HepG2 (cell line): ENCODE results near the gene KISS1R. TPM values are rescaled to one million over a fixed set of nuclear protein-coding genes. Genes with fewer than 3 reads are reported as not detected.

Experiments used
- ATF7-NPFF ChIP-seq: sonication (generic); formaldehyde crosslinking; IDR thresholded peaks from 2 replicates; pipeline ENCODE4 v1.8.1; 2023; ENCODE audit warnings: mild to moderate bottlenecking, low read depth, missing genetic modification reagents, moderate library complexity
- BORCS8-MEF2B ChIP-seq: sonication (generic); formaldehyde crosslinking; IDR thresholded peaks from 2 replicates; pipeline ENCODE4 v1.8.0; 2022; ENCODE audit warnings: mild to moderate bottlenecking, missing genetic modification reagents
- HNF4A ChIP-seq: sonication (generic); formaldehyde crosslinking; IDR thresholded peaks from 2 replicates; pipeline ENCODE4 v1.4.0; 2020; ENCODE audit warnings: missing genetic modification reagents
- HOXA7 ChIP-seq: sonication (generic); formaldehyde crosslinking; IDR thresholded peaks from 2 replicates; pipeline ENCODE4 v1.8.1; 2022; ENCODE audit warnings: mild to moderate bottlenecking, missing genetic modification reagents, moderate library complexity
- NCOA2 ChIP-seq: sonication (generic); formaldehyde crosslinking; IDR thresholded peaks from 2 replicates; pipeline ENCODE4 v1.8.0; 2022; ENCODE audit warnings: inconsistent platforms
- RBM39 ChIP-seq: fragments of 200-400 bp; formaldehyde crosslinking; IDR thresholded peaks from one replicate; pipeline ENCODE4 v1.6.1; 2018; ENCODE audit warnings: antibody characterized with exemption, mild to moderate bottlenecking, low read depth, low read length; ENCODE audit not compliant: poor library complexity, severe bottlenecking
- ZMYM4 ChIP-seq: sonication (generic); formaldehyde crosslinking; IDR thresholded peaks from 2 replicates; pipeline ENCODE4 v1.8.1; 2023; ENCODE audit warnings: mild to moderate bottlenecking, missing genetic modification reagents
- ZNF10 ChIP-seq: sonication (generic); formaldehyde crosslinking; IDR thresholded peaks from 2 replicates; pipeline ENCODE4 v1.4.0; 2020; ENCODE audit warnings: mild to moderate bottlenecking, low read depth, missing genetic modification reagents, borderline replicate concordance
- ZNF224 ChIP-seq: sonication (generic); formaldehyde crosslinking; IDR thresholded peaks from 2 replicates; pipeline ENCODE4 v1.5.0; 2020; ENCODE audit warnings: mild to moderate bottlenecking, missing genetic modification reagents
- ZNF34 ChIP-seq: sonication (generic); formaldehyde crosslinking; IDR thresholded peaks from 2 replicates; pipeline ENCODE4 v1.4.0; 2020; ENCODE audit warnings: mild to moderate bottlenecking, missing genetic modification reagents, borderline replicate concordance
- ZNF792 ChIP-seq: IDR thresholded peaks from 2 replicates; pipeline ENCODE4 v1.6.1; 2016
- polyA plus RNA-seq, 8 experiments: library from polyadenylated mRNA; depleted of rRNA in 3 of 8; stranded (reverse) in 7 of 8; unstranded in 1 of 8; fragments of >200 nt; fragmentation: Illumina TruSeq in 4 of 8; extraction: Trizol in 4 of 8; gene quantifications; 2 replicates each; pipeline versions ENCODE4 v1.2.1 to v1.2.3, GENCODE V29; 2011 to 2016; ENCODE audit warnings: low read depth in 4 of 8, missing spikeins in 1 of 8, mixed read lengths in 1 of 8; ENCODE audit not compliant: insufficient read depth in 1 of 8
- total RNA-seq, 5 experiments: library from RNA; depleted of rRNA; stranded (reverse); fragments of >200 nt; fragmentation: Illumina TruSeq; extraction: Trizol; gene quantifications; 2 replicates each; pipeline ENCODE4 v1.2.3, GENCODE V29; 2016; ENCODE audit warnings: low read depth in 1 of 5
- TF ChIP-seq, protein P1 (sequence below): sonication (generic); formaldehyde crosslinking; conservative IDR thresholded peaks from 2 replicates; pipeline ENCODE4 v1.8.0; 2022; ENCODE audit warnings: missing genetic modification reagents
- TF ChIP-seq, protein P2 (sequence below): sonication (generic); formaldehyde crosslinking; IDR thresholded peaks from 2 replicates; pipeline ENCODE4 v1.4.0; 2020; ENCODE audit warnings: missing genetic modification reagents
- TF ChIP-seq, protein P3 (sequence below): sonication (generic); formaldehyde crosslinking; IDR thresholded peaks from 2 replicates; pipeline ENCODE4 v1.4.0; 2020; ENCODE audit warnings: missing genetic modification reagents, borderline replicate concordance
- TF ChIP-seq, protein P4 (sequence below): sonication (generic); formaldehyde crosslinking; IDR thresholded peaks from 2 replicates; pipeline ENCODE4 v1.4.0; 2020; ENCODE audit warnings: missing genetic modification reagents, borderline replicate concordance

The KISS1R gene
- total and polyA plus RNA-seq, 2 of the 13 experiments (the other 11 are each of a cell fraction or from before 2014, with no cell fraction given), result 1.1 to 10.2 TPM

DNA sequence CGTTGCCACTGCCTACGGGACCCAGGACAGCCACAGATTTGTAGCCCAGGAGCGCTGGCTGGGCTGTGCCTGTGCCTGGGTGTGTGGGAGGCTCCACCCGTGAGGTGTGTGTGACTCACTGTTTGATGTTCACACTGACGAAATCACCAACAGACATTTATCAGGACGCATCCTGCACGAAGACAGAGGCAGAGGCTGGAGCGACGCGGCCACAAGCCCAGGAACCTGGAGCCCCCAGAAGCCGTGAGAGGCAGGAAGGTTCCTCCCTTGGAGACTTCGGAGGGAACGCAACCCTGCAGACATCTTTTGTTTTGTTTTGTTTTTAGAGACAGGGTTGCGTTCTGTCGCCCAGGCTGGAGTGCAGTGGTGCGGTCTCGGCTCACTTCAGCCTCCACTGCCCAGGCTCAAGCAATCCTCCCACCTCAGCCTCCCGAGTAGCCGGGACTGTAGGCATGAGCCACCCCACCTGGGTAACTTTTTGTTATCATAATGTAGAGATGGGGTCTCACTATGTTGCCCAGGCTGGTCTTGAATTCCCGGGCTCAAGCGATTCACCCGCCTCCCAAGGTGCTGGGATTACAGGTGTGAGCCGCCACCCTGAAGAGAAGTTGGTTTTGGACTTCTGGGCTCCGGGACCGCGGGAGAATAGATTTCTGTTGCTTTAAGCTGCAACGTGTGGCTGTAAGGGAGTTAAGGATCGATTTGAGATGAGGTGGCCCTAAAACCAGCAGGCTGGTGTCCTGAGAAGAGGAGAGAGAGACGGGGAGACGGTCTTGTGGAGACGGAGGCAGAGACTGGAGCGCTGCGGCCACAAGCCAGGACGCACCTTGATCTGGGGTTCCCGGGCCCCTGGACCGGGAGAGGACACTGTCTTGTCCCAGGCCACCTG lies 42.1 kb downstream of the KISS1R start (continued):
- TF ChIP-seq ZNF224 (CRISPR knock-in tag) (no peak), ZMYM4 (CRISPR knock-in tag) (no peak), ZNF10 (CRISPR knock-in tag) (no peak), NCOA2 (CRISPR knock-in tag) (0 out of 2 replicates have a peak, but pooled peaks have one; percentile 23), ATF7-NPFF (CRISPR knock-in tag) (0 out of 2 replicates have a peak, but pooled peaks have one; percentile 26), RBM39 (no peak), BORCS8-MEF2B (CRISPR knock-in tag) (no peak), HNF4A (CRISPR knock-in tag) (no peak), ZNF34 (CRISPR knock-in tag) (no peak), HOXA7 (CRISPR knock-in tag) (no peak), ZNF792 (no peak)
- TF ChIP-seq, protein P1, sequence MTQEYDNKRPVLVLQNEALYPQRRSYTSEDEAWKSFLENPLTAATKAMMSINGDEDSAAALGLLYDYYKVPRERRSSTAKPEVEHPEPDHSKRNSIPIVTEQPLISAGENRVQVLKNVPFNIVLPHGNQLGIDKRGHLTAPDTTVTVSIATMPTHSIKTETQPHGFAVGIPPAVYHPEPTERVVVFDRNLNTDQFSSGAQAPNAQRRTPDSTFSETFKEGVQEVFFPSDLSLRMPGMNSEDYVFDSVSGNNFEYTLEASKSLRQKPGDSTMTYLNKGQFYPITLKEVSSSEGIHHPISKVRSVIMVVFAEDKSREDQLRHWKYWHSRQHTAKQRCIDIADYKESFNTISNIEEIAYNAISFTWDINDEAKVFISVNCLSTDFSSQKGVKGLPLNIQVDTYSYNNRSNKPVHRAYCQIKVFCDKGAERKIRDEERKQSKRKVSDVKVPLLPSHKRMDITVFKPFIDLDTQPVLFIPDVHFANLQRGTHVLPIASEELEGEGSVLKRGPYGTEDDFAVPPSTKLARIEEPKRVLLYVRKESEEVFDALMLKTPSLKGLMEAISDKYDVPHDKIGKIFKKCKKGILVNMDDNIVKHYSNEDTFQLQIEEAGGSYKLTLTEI, result no peak
- TF ChIP-seq, protein P2, sequence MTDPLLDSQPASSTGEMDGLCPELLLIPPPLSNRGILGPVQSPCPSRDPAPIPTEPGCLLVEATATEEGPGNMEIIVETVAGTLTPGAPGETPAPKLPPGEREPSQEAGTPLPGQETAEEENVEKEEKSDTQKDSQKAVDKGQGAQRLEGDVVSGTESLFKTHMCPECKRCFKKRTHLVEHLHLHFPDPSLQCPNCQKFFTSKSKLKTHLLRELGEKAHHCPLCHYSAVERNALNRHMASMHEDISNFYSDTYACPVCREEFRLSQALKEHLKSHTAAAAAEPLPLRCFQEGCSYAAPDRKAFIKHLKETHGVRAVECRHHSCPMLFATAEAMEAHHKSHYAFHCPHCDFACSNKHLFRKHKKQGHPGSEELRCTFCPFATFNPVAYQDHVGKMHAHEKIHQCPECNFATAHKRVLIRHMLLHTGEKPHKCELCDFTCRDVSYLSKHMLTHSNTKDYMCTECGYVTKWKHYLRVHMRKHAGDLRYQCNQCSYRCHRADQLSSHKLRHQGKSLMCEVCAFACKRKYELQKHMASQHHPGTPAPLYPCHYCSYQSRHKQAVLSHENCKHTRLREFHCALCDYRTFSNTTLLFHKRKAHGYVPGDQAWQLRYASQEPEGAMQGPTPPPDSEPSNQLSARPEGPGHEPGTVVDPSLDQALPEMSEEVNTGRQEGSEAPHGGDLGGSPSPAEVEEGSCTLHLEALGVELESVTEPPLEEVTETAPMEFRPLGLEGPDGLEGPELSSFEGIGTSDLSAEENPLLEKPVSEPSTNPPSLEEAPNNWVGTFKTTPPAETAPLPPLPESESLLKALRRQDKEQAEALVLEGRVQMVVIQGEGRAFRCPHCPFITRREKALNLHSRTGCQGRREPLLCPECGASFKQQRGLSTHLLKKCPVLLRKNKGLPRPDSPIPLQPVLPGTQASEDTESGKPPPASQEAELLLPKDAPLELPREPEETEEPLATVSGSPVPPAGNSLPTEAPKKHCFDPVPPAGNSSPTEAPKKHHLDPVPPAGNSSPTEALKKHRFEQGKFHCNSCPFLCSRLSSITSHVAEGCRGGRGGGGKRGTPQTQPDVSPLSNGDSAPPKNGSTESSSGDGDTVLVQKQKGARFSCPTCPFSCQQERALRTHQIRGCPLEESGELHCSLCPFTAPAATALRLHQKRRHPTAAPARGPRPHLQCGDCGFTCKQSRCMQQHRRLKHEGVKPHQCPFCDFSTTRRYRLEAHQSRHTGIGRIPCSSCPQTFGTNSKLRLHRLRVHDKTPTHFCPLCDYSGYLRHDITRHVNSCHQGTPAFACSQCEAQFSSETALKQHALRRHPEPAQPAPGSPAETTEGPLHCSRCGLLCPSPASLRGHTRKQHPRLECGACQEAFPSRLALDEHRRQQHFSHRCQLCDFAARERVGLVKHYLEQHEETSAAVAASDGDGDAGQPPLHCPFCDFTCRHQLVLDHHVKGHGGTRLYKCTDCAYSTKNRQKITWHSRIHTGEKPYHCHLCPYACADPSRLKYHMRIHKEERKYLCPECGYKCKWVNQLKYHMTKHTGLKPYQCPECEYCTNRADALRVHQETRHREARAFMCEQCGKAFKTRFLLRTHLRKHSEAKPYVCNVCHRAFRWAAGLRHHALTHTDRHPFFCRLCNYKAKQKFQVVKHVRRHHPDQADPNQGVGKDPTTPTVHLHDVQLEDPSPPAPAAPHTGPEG (CRISPR knock-in tag), result no peak
- TF ChIP-seq, protein P3, sequence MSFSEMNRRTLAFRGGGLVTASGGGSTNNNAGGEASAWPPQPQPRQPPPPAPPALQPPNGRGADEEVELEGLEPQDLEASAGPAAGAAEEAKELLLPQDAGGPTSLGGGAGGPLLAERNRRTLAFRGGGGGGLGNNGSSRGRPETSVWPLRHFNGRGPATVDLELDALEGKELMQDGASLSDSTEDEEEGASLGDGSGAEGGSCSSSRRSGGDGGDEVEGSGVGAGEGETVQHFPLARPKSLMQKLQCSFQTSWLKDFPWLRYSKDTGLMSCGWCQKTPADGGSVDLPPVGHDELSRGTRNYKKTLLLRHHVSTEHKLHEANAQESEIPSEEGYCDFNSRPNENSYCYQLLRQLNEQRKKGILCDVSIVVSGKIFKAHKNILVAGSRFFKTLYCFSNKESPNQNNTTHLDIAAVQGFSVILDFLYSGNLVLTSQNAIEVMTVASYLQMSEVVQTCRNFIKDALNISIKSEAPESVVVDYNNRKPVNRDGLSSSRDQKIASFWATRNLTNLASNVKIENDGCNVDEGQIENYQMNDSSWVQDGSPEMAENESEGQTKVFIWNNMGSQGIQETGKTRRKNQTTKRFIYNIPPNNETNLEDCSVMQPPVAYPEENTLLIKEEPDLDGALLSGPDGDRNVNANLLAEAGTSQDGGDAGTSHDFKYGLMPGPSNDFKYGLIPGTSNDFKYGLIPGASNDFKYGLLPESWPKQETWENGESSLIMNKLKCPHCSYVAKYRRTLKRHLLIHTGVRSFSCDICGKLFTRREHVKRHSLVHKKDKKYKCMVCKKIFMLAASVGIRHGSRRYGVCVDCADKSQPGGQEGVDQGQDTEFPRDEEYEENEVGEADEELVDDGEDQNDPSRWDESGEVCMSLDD (CRISPR knock-in tag), result no peak
- TF ChIP-seq, protein P4, sequence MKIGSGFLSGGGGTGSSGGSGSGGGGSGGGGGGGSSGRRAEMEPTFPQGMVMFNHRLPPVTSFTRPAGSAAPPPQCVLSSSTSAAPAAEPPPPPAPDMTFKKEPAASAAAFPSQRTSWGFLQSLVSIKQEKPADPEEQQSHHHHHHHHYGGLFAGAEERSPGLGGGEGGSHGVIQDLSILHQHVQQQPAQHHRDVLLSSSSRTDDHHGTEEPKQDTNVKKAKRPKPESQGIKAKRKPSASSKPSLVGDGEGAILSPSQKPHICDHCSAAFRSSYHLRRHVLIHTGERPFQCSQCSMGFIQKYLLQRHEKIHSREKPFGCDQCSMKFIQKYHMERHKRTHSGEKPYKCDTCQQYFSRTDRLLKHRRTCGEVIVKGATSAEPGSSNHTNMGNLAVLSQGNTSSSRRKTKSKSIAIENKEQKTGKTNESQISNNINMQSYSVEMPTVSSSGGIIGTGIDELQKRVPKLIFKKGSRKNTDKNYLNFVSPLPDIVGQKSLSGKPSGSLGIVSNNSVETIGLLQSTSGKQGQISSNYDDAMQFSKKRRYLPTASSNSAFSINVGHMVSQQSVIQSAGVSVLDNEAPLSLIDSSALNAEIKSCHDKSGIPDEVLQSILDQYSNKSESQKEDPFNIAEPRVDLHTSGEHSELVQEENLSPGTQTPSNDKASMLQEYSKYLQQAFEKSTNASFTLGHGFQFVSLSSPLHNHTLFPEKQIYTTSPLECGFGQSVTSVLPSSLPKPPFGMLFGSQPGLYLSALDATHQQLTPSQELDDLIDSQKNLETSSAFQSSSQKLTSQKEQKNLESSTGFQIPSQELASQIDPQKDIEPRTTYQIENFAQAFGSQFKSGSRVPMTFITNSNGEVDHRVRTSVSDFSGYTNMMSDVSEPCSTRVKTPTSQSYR (CRISPR knock-in tag), result no peak
